Neural cell (in vitro differentiated cells): Measurements from ENCODE around the gene ZNF79.

Experiments used
- EP300 ChIP-seq: fragments of 450-650 bp; conservative IDR thresholded peaks from 2 replicates; pipeline ENCODE4 v1.6.1; 2014; ENCODE audit warnings: antibody characterized with exemption, mild to moderate bottlenecking, moderate library complexity; ENCODE audit not compliant: poor library complexity, severe bottlenecking
- MXI1 ChIP-seq: fragments of 450-650 bp; conservative IDR thresholded peaks from 2 replicates; pipeline ENCODE4 v1.6.1; 2014; ENCODE audit warnings: antibody characterized with exemption, mild to moderate bottlenecking; ENCODE audit not compliant: poor library complexity, severe bottlenecking
- POLR2AphosphoS5 ChIP-seq: IDR thresholded peaks from 2 replicates; pipeline ENCODE4 v1.6.1; 2012
- RAD21 ChIP-seq: fragments of 450-650 bp; conservative IDR thresholded peaks from 2 replicates; pipeline ENCODE4 v1.6.1; 2014; ENCODE audit warnings: antibody characterized with exemption, mild to moderate bottlenecking, moderate library complexity
- TF ChIP-seq, protein P1 (sequence below): fragments of 450-650 bp; IDR thresholded peaks from 2 replicates; pipeline ENCODE4 v1.5.1; 2014; ENCODE audit warnings: antibody characterized with exemption, mild to moderate bottlenecking, moderate library complexity; ENCODE audit not compliant: poor library complexity, severe bottlenecking
- TF ChIP-seq, protein P2 (sequence below): IDR thresholded peaks from 2 replicates; pipeline ENCODE4 v1.6.1; 2012; ENCODE audit warnings: borderline replicate concordance

DNA sequence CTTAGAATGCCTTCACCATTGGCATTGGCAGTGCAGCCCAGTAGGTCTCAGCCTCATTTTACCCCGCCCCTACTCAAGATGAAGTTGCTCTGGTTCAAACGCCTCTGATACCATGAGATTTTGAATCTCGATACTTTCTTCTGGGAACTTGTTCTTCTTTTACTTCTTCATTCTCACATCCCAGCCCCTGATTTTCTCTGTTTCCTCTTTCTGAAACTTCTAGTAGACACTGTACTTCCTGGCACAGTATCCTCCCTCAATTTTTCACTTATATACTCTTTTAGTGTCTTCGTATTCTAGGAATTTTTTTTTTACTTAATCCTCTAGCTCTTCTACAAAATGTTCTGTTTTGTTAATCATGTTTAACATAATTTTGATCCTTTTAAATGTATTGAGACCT lies 13.1 kb upstream of the ZNF79 start:
- TF ChIP-seq, protein P1, sequence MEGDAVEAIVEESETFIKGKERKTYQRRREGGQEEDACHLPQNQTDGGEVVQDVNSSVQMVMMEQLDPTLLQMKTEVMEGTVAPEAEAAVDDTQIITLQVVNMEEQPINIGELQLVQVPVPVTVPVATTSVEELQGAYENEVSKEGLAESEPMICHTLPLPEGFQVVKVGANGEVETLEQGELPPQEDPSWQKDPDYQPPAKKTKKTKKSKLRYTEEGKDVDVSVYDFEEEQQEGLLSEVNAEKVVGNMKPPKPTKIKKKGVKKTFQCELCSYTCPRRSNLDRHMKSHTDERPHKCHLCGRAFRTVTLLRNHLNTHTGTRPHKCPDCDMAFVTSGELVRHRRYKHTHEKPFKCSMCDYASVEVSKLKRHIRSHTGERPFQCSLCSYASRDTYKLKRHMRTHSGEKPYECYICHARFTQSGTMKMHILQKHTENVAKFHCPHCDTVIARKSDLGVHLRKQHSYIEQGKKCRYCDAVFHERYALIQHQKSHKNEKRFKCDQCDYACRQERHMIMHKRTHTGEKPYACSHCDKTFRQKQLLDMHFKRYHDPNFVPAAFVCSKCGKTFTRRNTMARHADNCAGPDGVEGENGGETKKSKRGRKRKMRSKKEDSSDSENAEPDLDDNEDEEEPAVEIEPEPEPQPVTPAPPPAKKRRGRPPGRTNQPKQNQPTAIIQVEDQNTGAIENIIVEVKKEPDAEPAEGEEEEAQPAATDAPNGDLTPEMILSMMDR: no peak
- TF ChIP-seq RAD21 (no peak), EP300 (no peak), MXI1 (no peak), POLR2AphosphoS5 (no peak)
- TF ChIP-seq, protein P2, sequence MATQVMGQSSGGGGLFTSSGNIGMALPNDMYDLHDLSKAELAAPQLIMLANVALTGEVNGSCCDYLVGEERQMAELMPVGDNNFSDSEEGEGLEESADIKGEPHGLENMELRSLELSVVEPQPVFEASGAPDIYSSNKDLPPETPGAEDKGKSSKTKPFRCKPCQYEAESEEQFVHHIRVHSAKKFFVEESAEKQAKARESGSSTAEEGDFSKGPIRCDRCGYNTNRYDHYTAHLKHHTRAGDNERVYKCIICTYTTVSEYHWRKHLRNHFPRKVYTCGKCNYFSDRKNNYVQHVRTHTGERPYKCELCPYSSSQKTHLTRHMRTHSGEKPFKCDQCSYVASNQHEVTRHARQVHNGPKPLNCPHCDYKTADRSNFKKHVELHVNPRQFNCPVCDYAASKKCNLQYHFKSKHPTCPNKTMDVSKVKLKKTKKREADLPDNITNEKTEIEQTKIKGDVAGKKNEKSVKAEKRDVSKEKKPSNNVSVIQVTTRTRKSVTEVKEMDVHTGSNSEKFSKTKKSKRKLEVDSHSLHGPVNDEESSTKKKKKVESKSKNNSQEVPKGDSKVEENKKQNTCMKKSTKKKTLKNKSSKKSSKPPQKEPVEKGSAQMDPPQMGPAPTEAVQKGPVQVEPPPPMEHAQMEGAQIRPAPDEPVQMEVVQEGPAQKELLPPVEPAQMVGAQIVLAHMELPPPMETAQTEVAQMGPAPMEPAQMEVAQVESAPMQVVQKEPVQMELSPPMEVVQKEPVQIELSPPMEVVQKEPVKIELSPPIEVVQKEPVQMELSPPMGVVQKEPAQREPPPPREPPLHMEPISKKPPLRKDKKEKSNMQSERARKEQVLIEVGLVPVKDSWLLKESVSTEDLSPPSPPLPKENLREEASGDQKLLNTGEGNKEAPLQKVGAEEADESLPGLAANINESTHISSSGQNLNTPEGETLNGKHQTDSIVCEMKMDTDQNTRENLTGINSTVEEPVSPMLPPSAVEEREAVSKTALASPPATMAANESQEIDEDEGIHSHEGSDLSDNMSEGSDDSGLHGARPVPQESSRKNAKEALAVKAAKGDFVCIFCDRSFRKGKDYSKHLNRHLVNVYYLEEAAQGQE: no peak
